Endometrium (tissue), 2 donors: Measurements from ENCODE around the gene PDE11A.

Source experiments
- FAIRE-seq: peaks from 2 replicates; lab custom pipeline; 2012; peaks lifted over from hg19 to GRCh38; lab: Jason Lieb, UNC
- donor health status: control.
- donor health status: control.

PDE11A gene

DNA sequence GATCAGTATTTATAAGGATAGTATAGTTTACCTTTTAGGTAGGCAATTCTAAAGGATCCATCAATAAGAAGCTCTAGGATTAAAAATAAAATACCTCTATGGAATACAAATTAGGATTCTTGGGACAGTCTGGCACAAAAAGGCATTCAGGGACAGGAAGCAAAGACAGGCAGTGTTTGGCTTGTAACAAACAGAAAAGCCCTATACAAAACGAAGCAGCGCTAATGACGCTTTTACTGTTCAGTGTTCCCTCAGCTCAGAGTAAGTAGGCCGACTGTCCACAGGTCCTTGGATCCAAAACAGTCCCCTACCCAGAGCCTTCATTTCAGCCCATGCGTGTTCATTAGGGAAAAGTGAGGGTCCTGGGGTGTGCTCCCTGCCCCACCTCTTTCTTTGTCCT lies 443.7 kb downstream of the PDE11A start:
- FAIRE-seq: no peak

- FAIRE-seq: no peak
These were observed 446.6 kb downstream of the PDE11A start for GRCh38 chr2:177625744-177626650.

GRCh38 chr2:177622521-177622920 lies 450.1 kb downstream of the PDE11A start:
- FAIRE-seq: no peak

GRCh38 chr2:177619986-177620385 lies 452.6 kb downstream of the PDE11A start:
- FAIRE-seq: no peak

- no peak for FAIRE-seq
These were observed 453.1 kb downstream of the PDE11A start for GRCh38 chr2:177619461-177619860.

- FAIRE-seq: no peak
These were observed 454.0 kb downstream of the PDE11A start for GRCh38 chr2:177618255-177619253.

GRCh38 chr2:177617849-177618248 lies 454.7 kb downstream of the PDE11A start:
- no peak for FAIRE-seq

DNA sequence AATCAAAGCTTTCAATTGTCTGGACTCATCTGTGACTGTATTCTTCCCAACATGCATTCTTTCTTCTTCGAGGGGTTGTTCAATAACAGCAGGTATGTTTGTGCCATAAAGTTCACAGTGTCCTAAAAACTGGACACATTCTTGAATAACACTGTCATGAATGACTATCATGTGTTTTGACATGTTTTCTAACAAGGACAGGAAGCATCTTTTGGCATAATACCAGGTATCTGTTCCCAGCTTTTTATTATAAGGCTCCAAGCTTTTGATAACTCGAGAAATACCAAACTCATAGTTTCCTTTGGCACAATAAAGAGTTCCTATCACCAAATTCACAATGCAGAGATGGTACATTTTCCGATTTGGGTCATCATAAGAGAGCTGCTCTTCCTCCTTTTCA lies 455.8 kb downstream of the PDE11A start:
- no peak for FAIRE-seq

DNA sequence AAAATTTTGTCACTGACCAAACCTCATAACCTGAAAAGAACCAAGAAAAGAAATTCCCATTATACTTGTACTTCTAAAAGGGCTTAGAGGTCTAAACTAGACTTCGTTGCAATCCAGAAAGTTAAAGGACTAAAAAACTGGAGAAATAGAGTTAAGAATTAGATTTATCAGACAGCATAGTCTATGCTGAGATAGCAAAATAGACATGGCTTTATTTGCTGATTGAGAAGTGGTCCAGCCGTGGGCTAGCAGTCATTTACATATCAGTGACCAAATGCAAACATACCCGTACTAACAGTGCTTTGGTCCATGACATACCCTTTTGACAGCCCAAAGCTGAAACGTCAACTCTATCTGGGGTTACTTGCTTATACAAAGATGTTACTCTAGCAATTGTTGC lies 456.5 kb downstream of the PDE11A start:
- FAIRE-seq: no peak

DNA sequence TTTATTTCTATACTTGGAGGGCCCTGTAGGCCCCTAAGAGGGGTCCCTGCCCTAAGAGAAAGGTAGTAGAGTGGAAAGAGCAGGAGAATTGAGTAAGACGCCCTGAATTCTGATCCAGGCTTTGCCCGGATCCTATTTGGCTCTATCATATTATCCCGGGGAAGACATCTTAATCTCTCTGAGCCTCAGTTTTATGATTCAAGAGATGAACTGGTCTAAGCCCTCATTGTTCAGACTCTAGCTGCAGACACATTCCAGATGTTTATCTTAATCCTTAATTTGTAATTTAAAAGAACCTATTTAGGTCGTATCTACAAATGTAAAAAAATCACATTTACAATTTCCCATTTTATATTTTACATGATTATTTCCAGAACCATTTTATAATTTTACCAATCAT lies 459.9 kb downstream of the PDE11A start:
- no peak for FAIRE-seq

DNA sequence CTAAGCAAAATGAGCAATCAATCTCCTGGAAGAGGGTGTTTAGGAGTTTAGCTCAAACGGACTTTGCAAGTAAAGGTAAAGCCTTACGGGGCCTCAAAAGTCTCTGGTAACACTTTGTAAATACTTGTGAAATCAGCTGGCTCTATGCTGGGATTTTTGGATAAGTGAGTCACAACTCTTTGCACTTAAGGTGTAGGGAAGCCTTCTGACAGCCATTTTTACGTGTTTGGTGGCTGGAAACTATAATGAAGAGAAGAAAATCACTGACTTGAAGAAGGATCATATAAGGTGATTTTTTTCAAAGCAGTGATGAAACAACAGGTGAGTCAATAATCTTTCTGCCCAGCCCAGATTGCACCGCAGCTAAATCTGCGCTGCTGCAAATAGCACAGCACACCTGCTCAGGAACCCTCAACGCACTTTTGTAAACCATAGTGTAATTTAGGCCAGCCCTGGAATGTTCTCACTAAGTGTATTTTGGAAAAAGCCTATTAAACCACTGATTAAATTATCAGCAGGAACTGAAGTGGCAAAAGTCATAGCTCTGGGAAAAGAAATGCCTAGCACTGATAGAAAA lies 461.2 kb downstream of the PDE11A start:
- FAIRE-seq: no peak

DNA sequence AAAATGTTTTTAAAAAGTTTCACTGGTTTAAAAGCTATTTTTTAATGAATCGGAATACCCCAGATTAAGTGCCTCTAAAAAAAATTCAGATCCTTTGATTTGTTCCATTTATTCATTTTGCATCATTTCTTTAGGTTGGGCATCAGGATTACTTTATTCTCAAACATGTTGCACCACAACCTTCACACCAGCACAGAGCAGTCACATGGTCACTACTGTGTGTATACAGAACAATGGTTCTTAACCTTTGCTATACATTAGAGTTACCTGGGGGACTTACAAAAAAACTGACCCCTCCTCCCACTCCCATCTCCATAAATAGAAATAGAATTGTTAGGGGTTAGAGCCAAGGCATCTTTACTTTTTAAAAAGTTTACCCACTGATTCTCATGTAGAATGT lies 461.8 kb downstream of the PDE11A start:
- FAIRE-seq: peak; percentile 12

DNA sequence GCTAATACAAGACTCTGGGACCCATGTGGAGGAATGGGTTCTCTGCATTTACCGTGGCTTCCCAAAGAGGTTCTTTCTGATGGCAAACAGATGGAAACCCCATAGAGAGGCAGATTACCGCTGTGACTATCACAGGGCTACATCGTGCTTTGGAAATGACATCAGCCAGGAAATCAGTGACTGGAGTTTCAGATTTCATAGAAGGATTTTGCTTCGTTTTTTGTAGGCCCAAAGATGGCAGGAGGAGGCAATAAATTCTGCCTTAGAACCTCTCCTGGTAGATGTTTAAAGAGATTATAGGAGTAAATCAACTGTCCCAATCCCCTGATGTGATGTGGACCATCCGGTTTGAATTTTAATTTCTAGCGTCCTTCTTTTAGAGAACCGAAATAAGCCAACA lies 465.9 kb downstream of the PDE11A start:
- FAIRE-seq: no peak

- FAIRE-seq: peak; percentile 70
These were observed 468.1 kb downstream of the PDE11A start for GRCh38 chr2:177604271-177605065.

DNA sequence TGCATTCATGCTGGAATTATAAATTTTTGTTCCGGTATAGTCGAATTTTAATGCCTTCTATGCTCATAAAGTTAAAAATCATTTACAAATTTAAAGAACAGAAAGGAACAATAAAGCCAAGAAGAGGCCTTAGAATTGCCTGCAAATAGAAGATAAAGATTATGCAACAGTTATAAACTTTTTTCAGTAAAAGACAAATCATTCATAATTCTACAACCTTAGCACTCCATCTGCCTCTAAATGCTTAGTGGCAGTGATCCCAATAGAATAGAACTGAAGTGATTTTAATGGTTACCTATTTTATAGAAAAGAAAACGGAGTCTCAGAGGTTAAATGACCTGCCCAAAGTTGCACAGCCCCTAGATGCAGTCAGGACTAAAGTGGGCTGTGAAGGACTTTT lies 468.8 kb downstream of the PDE11A start:
- no peak for FAIRE-seq

GRCh38 chr2:177603181-177603580 lies 469.4 kb downstream of the PDE11A start:
- FAIRE-seq: no peak

DNA sequence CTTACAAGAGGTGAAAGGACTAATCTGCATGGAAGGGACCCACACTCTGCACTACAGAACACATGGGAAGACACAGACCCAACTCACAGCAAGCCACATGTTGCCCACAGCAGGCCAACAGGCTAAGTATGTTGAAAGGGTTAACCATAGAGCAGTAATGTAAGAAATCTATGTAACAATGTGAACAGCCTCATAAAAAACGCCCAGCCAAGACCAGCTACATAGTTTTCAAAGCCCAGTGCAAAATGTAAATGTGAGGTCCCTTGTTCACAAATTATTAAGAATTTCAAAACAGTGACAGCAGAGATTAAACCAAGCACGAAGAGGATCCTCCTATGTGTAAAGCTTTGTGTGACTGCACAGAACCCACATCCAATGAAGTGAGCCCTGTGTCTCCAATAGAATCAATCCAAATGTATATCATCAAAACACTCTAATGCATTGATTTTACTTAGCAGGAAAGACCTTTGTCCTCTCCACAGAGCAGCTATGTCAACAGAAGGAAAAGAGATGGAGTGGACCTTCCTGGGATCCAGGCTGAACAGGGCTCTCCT lies 469.9 kb downstream of the PDE11A start:
- no peak for FAIRE-seq

DNA sequence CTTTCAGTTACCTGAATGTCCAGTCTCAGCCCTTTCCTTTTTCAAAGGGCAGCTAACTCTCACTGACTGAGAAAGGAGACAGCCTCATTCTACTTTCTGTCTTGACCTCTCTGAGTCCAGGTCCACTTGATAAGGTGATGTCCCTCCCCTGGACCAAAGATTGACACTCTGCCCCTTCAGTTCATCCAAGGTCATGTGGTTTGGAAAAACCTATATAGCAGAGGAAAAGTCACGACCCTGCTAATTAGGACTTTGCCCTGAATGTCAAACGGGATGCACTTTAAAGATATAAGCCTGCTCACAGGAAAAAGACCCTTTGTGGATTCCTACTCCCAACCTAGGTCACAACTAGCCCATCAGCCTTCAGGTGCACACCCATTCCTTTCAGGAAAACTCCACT lies 471.7 kb downstream of the PDE11A start:
- no peak for FAIRE-seq

- FAIRE-seq: no peak
These were observed 472.6 kb downstream of the PDE11A start for GRCh38 chr2:177599956-177600355.

DNA sequence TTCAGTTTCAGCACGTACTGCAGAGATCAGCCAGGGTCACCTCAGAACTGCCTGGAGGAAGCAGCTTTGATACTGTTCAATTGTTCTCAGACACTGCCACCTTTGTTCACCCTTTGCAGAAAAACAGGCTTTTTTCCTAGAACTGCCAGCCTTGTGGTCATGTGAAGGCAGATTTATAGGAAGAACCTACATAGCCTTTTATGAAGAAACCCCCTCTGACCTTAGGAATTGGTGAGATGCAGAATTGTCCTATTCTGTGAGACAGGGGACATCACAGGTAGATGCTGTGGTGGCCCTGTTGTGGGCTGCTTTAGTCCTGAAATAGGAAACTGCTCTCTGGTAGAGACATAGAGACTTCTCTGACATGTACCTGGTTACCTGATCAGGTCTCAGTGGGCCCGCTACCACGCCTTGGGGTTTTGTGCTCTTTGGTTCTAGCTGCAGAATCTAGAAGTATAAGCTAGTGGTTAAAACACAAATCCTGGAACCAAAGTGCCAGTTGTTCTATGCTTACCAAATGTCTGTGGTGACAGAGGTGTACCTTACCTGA lies 473.4 kb downstream of the PDE11A start:
- FAIRE-seq: no peak
